SK-N-SH (cell line): ENCODE data around the gene FAT1.

Source experiments
- POLR2AphosphoS5 ChIP-seq: IDR thresholded peaks from 2 replicates; pipeline ENCODE4 v1.6.1; 2012; ENCODE audit warnings: low read depth, low read length
- RAD21 ChIP-seq: IDR thresholded peaks from 2 replicates; pipeline ENCODE4 v1.6.1; 2012; ENCODE audit warnings: mild to moderate bottlenecking, low read length
- TF ChIP-seq, protein P1 (sequence below): fragments of 200-600 bp; sonication (generic); IDR thresholded peaks from 2 replicates; pipeline ENCODE4 v1.6.1; 2017; ENCODE audit warnings: antibody characterized with exemption, mild to moderate bottlenecking, moderate library complexity
- TF ChIP-seq, protein P2 (sequence below): IDR thresholded peaks from 2 replicates; pipeline ENCODE4 v1.4.0; 2012; ENCODE audit warnings: low read depth

DNA sequence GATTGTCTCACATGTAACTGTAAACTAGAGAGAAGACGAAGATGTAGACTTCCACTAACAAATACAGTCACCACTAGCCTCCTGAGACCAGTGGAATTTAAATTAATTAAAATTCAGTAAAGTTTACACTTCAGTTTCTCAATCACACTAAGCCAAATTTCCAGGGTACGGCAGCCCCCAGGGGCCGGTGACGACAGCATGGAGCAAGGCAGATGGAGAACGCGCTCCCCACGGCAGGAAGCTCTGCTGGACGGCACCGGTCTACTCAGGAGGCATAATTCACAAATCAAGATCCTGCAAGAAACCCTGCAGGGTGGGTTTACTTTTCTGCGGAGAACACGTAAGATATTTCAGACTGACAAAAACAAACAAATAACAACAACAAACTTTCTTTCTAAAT lies 80.7 kb downstream of the FAT1 start:
- TF ChIP-seq, protein P1, sequence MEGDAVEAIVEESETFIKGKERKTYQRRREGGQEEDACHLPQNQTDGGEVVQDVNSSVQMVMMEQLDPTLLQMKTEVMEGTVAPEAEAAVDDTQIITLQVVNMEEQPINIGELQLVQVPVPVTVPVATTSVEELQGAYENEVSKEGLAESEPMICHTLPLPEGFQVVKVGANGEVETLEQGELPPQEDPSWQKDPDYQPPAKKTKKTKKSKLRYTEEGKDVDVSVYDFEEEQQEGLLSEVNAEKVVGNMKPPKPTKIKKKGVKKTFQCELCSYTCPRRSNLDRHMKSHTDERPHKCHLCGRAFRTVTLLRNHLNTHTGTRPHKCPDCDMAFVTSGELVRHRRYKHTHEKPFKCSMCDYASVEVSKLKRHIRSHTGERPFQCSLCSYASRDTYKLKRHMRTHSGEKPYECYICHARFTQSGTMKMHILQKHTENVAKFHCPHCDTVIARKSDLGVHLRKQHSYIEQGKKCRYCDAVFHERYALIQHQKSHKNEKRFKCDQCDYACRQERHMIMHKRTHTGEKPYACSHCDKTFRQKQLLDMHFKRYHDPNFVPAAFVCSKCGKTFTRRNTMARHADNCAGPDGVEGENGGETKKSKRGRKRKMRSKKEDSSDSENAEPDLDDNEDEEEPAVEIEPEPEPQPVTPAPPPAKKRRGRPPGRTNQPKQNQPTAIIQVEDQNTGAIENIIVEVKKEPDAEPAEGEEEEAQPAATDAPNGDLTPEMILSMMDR = no peak
- TF ChIP-seq, protein P2, sequence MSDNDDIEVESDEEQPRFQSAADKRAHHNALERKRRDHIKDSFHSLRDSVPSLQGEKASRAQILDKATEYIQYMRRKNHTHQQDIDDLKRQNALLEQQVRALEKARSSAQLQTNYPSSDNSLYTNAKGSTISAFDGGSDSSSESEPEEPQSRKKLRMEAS = no peak
- no peak for TF ChIP-seq POLR2AphosphoS5
- no peak for TF ChIP-seq RAD21
